Spleen (tissue), 11 donors: ENCODE data around the gene FAM50A. TPM values are rescaled to one million over a fixed set of nuclear protein-coding genes. Genes with fewer than 3 reads are reported as not detected.
A peak's percentile ranks its signal among the peaks of the same experiment; 100 is the strongest.

ENCODE experiments used
- DNase-seq: peaks from one replicate; pipeline ENCODE4 v3.0.0-alpha.2; 2020
- H3K27ac ChIP-seq, 8 donors: fragments of 200-600 bp; sonication (generic) in 7 of 8; 1 replicate in 4 of 8; 2 replicates in 4 of 8; pipeline versions ENCODE4 v1.5.0 to v1.8.0; 2016 to 2021; ENCODE audit warnings: inconsistent platforms in 4 of 8, mild to moderate bottlenecking in 4 of 8, moderate library complexity in 1 of 8
- H3K27me3 ChIP-seq, 7 donors: fragments of 200-600 bp; sonication (generic) in 6 of 7; replicated peaks in 1 of 7; 1 replicate in 4 of 7; 2 replicates in 3 of 7; pipeline versions ENCODE4 v1.5.0 to v1.8.0; 2016 to 2021; ENCODE audit warnings: inconsistent platforms in 3 of 7, mild to moderate bottlenecking in 1 of 7
- H3K36me3 ChIP-seq, 6 donors: fragments of 200-600 bp; sonication (generic) in 5 of 6; 1 replicate in 4 of 6; 2 replicates in 2 of 6; pipeline versions ENCODE4 v1.5.0 to v1.8.0; 2016 to 2021; ENCODE audit warnings: inconsistent platforms in 2 of 6
- H3K4me1 ChIP-seq, 6 donors: fragments of 200-600 bp; sonication (generic) in 5 of 6; 1 replicate in 3 of 6; 2 replicates in 3 of 6; pipeline versions ENCODE4 v1.5.0 to v1.8.0; 2016 to 2021; ENCODE audit warnings: inconsistent platforms in 3 of 6
- H3K4me3 ChIP-seq, 8 donors: fragments of 200-600 bp; sonication (generic) in 7 of 8; 1 replicate in 4 of 8; 2 replicates in 4 of 8; pipeline versions ENCODE4 v1.5.0 to v1.8.0; 2016 to 2021; ENCODE audit warnings: inconsistent platforms in 4 of 8, mild to moderate bottlenecking in 4 of 8, moderate library complexity in 2 of 8
- H3K9me3 ChIP-seq, 8 donors: fragments of 200-600 bp; sonication (generic) in 7 of 8; 1 replicate in 4 of 8; 2 replicates in 4 of 8; pipeline versions ENCODE4 v1.5.0 to v1.8.0; 2016 to 2021; ENCODE audit warnings: inconsistent platforms in 4 of 8
- POLR2A ChIP-seq, 3 donors: fragments of 450-650 bp; IDR thresholded peaks; one replicate each; pipeline ENCODE4 v1.5.1; 2017; ENCODE audit warnings: antibody characterized with exemption in 3 of 3, mild to moderate bottlenecking in 1 of 3
- POLR2AphosphoS5 ChIP-seq, 3 donors: sonication (generic); formaldehyde crosslinking; IDR thresholded peaks; one replicate each; pipeline ENCODE4 v1.5.1; 2017; ENCODE audit warnings: antibody characterized with exemption in 3 of 3
- WGBS, 5 donors: extraction: QIAGEN DNeasy Blood & Tissue Kit in 3 of 5; methylation state at CpG; one replicate each; pipeline versions ENCODE4 v1.1.5 to v1.1.7; 2013 to 2018; 5-methylcytosine and 5-hydroxymethylcytosine counted together
- intact Hi-C: fragments of 100-400 bp; cut with DNase I; formaldehyde crosslinking; loops from one replicate; pipeline ENCODE4 v1.15.0; 2023; ENCODE audit warnings: low total_unique reads
- polyA plus RNA-seq, 3 donors: library from polyadenylated mRNA; stranded (reverse); fragments of 200-250 nt; gene quantifications; one replicate each; pipeline ENCODE4 v1.2.1, GENCODE V29; 2013
- total RNA-seq, 7 donors: library from RNA; depleted of rRNA in 3 of 7; stranded (reverse); fragments of >200 nt in 3 of 7; fragmentation: NEBNext Ultra II Directional in 4 of 7; extraction: Animal tissue kit (Norgen Biotek cat#: 25700) in 4 of 7; gene quantifications; one replicate each; pipeline versions ENCODE4 v1.1.0 to v1.2.1, GENCODE V29; 2016 to 2021
- TF ChIP-seq, protein P1 (sequence below), 11 experiments: fragments of 200-600 bp in 7 of 11; fragments of 450-650 bp in 4 of 11; sonication (generic) in 4 of 11; IDR thresholded peaks in 8 of 11; conservative IDR thresholded peaks in 3 of 11; 1 replicate in 7 of 11; 2 replicates in 4 of 11; pipeline versions ENCODE4 v1.4.0 to v1.8.0; 2016 to 2021; ENCODE audit warnings: antibody characterized with exemption in 11 of 11, inconsistent platforms in 4 of 11, mild to moderate bottlenecking in 1 of 11
- donor health status: healthy with polysubstance abuse.
- donor health status: DM: no; HTN: no; CAD: no; lungs with moderate emphysema.
- donor health status: DM: no; HTN: no; CAD: no.
- donor health status: Bipolar disorder and iron deficiency.
- donor health status: healthy.
- donor health status: DM: no; HTN: no; CAD: no.
- donor health status: DM: yes; HTN: yes; CAD: no.

Gene FAM50A
- total and polyA plus RNA-seq, 10 donors = 30.3 to 123 (median 47.9) TPM

DNA sequence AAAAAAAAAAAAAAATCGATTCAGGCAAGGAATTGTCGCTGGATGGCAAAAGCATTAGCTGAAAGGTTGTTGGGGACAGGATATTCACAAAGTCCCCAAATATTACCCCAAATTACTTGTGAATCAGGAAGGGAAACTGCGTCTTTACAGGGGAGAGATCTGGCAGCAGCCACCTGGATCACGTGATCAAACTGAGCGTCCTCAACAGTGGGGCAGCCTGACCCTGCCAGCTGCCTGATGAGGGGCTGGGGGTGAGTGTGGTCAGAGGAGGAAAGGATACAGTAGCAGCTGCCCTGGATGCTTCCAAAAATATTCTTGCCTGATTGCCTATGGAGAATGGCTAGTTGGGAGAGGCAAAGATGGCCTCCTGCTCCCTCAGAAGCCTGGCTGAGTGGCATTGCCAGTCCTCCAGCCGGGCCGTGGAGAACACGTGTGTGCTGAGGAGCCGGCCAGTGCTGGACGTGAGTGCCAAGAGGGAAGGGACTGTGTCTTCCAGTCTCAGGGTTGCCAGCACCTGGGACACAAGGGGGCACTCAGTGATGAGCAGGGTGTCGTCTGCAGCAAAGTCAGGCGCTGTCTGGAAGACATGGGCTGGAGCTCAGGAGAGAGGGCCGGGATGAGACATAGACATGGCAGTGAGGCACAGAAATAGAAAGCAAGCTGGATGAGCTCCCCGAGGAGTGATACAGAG lies 38.1 kb downstream of the FAM50A start:
- TF ChIP-seq POLR2A (IDR thresholded peaks at IDR 0.05) (no peak), POLR2AphosphoS5 (IDR thresholded peaks at IDR 0.05) (no peak)
- TF ChIP-seq, protein P1, sequence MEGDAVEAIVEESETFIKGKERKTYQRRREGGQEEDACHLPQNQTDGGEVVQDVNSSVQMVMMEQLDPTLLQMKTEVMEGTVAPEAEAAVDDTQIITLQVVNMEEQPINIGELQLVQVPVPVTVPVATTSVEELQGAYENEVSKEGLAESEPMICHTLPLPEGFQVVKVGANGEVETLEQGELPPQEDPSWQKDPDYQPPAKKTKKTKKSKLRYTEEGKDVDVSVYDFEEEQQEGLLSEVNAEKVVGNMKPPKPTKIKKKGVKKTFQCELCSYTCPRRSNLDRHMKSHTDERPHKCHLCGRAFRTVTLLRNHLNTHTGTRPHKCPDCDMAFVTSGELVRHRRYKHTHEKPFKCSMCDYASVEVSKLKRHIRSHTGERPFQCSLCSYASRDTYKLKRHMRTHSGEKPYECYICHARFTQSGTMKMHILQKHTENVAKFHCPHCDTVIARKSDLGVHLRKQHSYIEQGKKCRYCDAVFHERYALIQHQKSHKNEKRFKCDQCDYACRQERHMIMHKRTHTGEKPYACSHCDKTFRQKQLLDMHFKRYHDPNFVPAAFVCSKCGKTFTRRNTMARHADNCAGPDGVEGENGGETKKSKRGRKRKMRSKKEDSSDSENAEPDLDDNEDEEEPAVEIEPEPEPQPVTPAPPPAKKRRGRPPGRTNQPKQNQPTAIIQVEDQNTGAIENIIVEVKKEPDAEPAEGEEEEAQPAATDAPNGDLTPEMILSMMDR (IDR thresholded peaks at IDR 0.05 in 8 of 11, conservative IDR thresholded peaks at IDR 0.05 in 3 of 11) = no peak
- Histone ChIP-seq H3K9me3 (no peaks in the 10 kb centered on the region), H3K36me3 (peaks cover 0 to 20% (median 0%) of the 10 kb centered on the region in 6 donors), H3K4me1 (peaks cover 0 to 50% (median 28%) of the 10 kb centered on the region in 6 donors), H3K4me3 (no peak overlapping the region), H3K27ac (no peak overlapping the region), H3K27me3 (no peaks in the 10 kb centered on the region)
- intact Hi-C loops = no loop called here
- WGBS, 5 donors = 83 to 92% (median 85%) methylated on average over 12 to 14 of the region's 14 CpGs
- DNase-seq = peak; percentile 63

DNA sequence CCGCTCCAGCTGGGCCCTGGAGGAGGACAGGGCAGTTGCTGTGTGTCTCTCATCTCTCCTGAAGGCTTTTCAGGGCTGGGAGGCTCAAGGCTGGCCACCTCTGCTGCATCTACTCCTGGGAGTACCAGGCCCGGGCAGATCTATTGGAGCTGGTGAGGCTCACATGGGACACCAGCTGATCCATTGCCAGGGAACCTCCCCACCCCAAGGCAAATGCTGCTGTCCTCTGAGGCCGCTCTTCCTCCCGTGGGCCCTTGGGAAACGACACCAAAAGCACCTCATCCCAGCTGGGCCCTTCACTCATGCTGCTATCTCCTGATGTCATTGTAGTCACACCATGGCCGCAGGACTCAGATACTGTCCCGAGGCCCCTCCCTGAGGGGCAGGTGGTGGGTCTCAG lies 38.8 kb downstream of the FAM50A start:
- TF ChIP-seq POLR2A (IDR thresholded peaks at IDR 0.05) (no peak), POLR2AphosphoS5 (IDR thresholded peaks at IDR 0.05) (no peak)
- TF ChIP-seq, protein P1 (IDR thresholded peaks at IDR 0.05 in 8 of 11, conservative IDR thresholded peaks at IDR 0.05 in 3 of 11) = no peak
- Histone ChIP-seq H3K4me1 (peaks cover 0 to 51% (median 34%) of the 10 kb centered on the region in 6 donors), H3K4me3 (no peak overlapping the region), H3K27ac (no peak overlapping the region), H3K36me3 (peaks cover 0 to 26% (median 0%) of the 10 kb centered on the region in 6 donors), H3K9me3 (no peaks in the 10 kb centered on the region), H3K27me3 (no peaks in the 10 kb centered on the region)
- 83 to 88% (median 84%) methylated on average over 1 to 7 of the region's 7 CpGs for WGBS, 5 donors
- DNase-seq = no peak
- intact Hi-C loops = no loop called here

DNA sequence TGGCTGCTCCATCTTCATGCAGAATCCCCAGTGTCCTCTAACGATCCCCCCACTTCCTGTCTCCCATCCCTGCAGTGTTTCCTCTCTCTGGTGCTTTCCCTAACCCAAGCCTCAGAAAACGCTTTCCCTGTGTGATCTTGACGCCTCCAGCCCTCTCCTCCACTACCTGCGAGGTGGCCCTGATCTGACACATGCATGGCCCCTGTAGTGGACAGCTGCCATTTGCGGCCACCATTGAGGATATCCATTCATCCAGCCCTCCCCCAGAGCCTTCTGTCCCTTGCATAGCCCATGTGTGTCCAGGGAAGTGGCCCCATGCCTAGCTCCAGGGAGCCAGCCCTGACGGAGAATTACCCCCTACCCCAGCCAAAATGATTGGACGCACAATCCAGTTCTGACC lies 39.4 kb downstream of the FAM50A start:
- Histone ChIP-seq H3K36me3 (peaks cover 0 to 32% (median 0%) of the 10 kb centered on the region in 6 donors), H3K27ac (no peak overlapping the region), H3K27me3 (no peaks in the 10 kb centered on the region), H3K4me1 (peaks cover 0 to 50% (median 32%) of the 10 kb centered on the region in 6 donors), H3K9me3 (no peaks in the 10 kb centered on the region), H3K4me3 (no peak overlapping the region)
- 60 to 84% (median 78%) methylated on average over 7 of the region's 7 CpGs for WGBS, 5 donors
- DNase-seq = no peak
- intact Hi-C loops = no loop called here
- TF ChIP-seq POLR2A (IDR thresholded peaks at IDR 0.05) (no peak), POLR2AphosphoS5 (IDR thresholded peaks at IDR 0.05) (no peak)
- TF ChIP-seq, protein P1 (IDR thresholded peaks at IDR 0.05 in 8 of 11, conservative IDR thresholded peaks at IDR 0.05 in 3 of 11) = no peak

DNA sequence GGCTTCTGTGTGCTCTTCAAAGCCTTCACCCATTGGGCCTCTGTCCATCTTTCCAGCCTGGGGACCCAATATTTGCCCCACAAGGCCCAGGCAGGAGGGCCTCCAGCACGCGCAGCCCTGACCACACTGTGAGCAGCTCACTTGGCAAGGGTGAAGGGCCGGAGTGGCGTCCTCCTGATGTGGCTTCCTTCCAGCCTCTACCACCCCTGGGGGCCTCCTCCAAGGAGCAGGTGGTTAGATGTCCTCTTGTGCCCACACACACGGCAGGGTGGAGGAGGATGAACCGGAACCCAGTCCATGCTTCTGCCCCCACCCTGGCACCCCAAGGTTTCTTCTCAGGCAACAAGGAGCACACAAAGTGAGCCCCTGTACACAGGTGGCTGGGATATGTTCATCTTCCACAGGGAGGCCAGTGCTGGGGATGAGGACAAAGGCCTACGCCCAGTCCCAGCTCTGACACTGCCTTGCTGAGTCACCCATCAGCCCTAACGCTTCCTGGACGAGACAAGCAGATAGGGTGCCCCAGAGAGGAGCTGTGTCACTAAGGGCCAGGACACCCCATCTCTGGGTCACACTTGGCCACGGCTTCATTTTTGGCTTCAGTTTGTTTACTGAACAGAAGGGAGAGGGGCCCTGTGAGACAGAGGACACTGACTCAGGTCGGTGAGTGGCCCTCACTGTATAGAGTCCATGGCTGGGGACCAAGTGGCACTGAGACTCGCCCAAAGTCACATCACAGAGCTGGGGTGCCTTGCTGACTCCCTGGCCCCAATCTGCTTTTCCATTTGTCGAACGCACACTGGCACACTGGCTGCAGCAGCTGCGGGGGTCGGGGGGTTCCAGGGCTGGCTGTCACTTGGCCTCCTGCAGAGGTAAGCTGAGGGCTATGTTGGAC lies 40.6 kb downstream of the FAM50A start:
- no peak for TF ChIP-seq POLR2AphosphoS5 (IDR thresholded peaks at IDR 0.05)
- TF ChIP-seq, protein P1 (IDR thresholded peaks at IDR 0.05 in 8 of 11, conservative IDR thresholded peaks at IDR 0.05 in 3 of 11) = no peak
- TF ChIP-seq POLR2A (IDR thresholded peaks at IDR 0.05) = no peak
- Histone ChIP-seq H3K4me1 (peaks cover 0 to 56% (median 38%) of the 10 kb centered on the region in 6 donors), H3K4me3 (peak overlapping the region in 1 of 8 donors; percentile 91), H3K27ac (peak overlapping the region in 1 of 8 donors; percentile 90), H3K9me3 (no peaks in the 10 kb centered on the region), H3K27me3 (no peaks in the 10 kb centered on the region), H3K36me3 (peaks cover 0 to 36% (median 0%) of the 10 kb centered on the region in 6 donors)
- intact Hi-C loops = no loop called here
- peak; percentile 61 for DNase-seq
- 77 to 93% (median 81%) methylated on average over 8 to 16 of the region's 16 CpGs for WGBS, 5 donors
